Omental fat pad (tissue), 4 donors: Measurements from ENCODE around the gene PDE4D. TPM values are rescaled to one million over a fixed set of nuclear protein-coding genes. Genes with fewer than 3 reads are reported as not detected.
A peak's percentile ranks its signal among the peaks of the same experiment; 100 is the strongest.

Experiments used
- ATAC-seq: fragments of 150-250 bp; one replicate; pipeline ENCODE4 v1.9.1; 2016; ENCODE audit warnings: mild to moderate bottlenecking, moderate library complexity; ENCODE audit not compliant: low FRiP score
- DNase-seq: peaks from one replicate; pipeline ENCODE4 v3.0.0-alpha.2; 2019; ENCODE audit warnings: low spot score
- CTCF ChIP-seq, 3 donors: fragments of 450-650 bp; IDR thresholded peaks; one replicate each; pipeline ENCODE4 v1.5.1; 2016 to 2017; ENCODE audit warnings: antibody characterized with exemption in 3 of 3, mild to moderate bottlenecking in 3 of 3, moderate library complexity in 2 of 3
- total RNA-seq, 4 donors: library from RNA; depleted of rRNA; stranded (reverse); fragments of >200 nt; gene quantifications; one replicate each; pipeline ENCODE4 v1.1.0, GENCODE V29; 2016

PDE4D gene
- total RNA-seq, 4 donors from 2014 or later = 32.5 to 94.8 (median 43.2) TPM

GRCh38 chr5:59293700-59294099 is 599.8 kb downstream of the PDE4D start:
- ATAC-seq = no peak

GRCh38 chr5:59291941-59292340 is 601.6 kb downstream of the PDE4D start:
- no peak for DNase-seq
- no peak for TF ChIP-seq CTCF (IDR thresholded peaks at IDR 0.05)

More at GRCh38 chr5:59293700-59294099, 599.8 kb downstream of the PDE4D start:
- TF ChIP-seq CTCF (IDR thresholded peaks at IDR 0.05) = no peak
- DNase-seq = no peak

GRCh38 chr5:59287884-59288283 is 605.6 kb downstream of the PDE4D start:
- DNase-seq (no peak), ATAC-seq (no peak)
- TF ChIP-seq CTCF (IDR thresholded peaks at IDR 0.05) = no peak

More at GRCh38 chr5:59291941-59292340, 601.6 kb downstream of the PDE4D start:
- no peak for ATAC-seq

GRCh38 chr5:59287361-59287760 is 606.2 kb downstream of the PDE4D start:
- ATAC-seq (no peak), DNase-seq (no peak)

GRCh38 chr5:59286510-59286909 is 607.0 kb downstream of the PDE4D start:
- no peak for TF ChIP-seq CTCF (IDR thresholded peaks at IDR 0.05)
- no peak for DNase-seq
- ATAC-seq = no peak

More at GRCh38 chr5:59287361-59287760, 606.2 kb downstream of the PDE4D start:
- TF ChIP-seq CTCF (IDR thresholded peaks at IDR 0.05) = no peak

GRCh38 chr5:59285300-59286016 is 608.1 kb downstream of the PDE4D start:
- ATAC-seq (peak; percentile 19), DNase-seq (no peak)

More at GRCh38 chr5:59285300-59286016, 608.1 kb downstream of the PDE4D start:
- TF ChIP-seq CTCF (IDR thresholded peaks at IDR 0.05) = no peak
